Stimulated activated CD4-positive, alpha-beta T cell treated with anti-CD3 and anti-CD28 coated beads, Interleukin-12 subunit alpha, Interleukin-12 subunit beta, amount 100 ng/mL, for 4 hours (primary cell): ENCODE measurements around the gene TRIM24.

ENCODE experiments used
- DNase-seq: peaks from one replicate; pipeline ENCODE4 v3.0.0-alpha.2; 2020

Gene TRIM24

GRCh38 chr7:138542183-138542582, 82.1 kb downstream of the TRIM24 start:
- DNase-seq = no peak

GRCh38 chr7:138543739-138544138, 83.7 kb downstream of the TRIM24 start:
- no peak for DNase-seq

GRCh38 chr7:138545123-138545522, 85.1 kb downstream of the TRIM24 start:
- DNase-seq = no peak

DNA sequence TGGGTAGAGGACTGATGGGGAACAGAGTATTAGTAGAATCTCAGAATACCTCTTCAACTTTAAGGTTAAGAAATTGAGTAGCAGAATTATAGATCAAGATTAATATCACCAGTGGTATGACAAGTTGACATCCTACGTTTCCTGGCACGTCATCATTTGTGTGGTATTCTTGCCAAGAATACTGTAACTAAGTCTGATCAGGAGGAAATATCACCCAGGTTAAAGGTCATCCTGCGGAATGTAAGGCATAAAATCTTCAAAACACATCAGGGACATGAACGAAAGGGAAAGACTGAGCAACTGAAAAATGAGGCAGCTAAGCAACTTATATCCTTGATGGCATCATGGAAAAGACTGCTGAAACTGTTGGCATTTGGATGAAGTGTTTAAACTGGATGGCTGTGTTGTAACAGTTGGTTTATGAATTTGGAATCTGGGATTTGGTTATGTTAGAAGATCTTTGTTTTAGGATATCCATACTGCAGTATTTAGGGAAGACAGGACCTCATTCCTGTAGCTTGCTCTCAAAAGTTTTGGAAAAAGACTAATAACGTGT, 86.1 kb downstream of the TRIM24 start:
- no peak for DNase-seq

DNA sequence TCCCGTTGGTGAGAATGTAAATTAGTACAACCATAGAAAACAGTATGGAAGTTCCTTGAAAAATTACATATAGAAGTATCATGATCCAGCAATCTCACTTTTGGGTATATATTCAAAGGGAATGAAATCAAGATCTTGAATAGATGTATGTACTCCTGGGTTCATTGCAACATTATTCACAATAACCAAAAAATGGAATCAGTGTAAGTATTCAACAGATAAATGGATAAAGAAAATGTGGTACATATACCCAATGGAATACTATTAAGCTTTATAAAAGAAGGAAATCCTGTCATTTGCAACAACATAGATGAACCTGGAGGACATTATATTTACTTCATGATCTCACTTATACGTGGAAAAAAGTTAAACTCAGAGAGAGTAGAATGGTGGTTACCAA, 86.8 kb downstream of the TRIM24 start:
- no peak for DNase-seq

DNA sequence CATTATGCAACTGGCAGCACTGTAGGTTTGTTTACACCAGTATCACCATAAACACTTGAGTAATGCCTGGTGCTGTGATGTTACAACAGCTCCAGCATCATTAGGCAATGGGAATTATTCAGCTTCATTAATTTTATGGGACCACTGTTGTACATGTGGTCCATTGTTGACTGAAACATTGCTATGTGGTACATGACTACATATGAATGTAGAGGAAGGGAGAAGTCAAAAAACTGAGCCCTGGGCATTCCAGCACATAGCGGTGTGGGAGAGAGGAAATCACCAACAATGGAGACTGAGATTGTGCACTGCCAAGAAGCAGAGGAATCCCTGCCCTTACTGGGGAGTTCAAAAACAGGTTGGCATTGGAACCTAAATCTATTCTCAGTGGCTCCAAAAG, 89.0 kb downstream of the TRIM24 start:
- no peak for DNase-seq

DNA sequence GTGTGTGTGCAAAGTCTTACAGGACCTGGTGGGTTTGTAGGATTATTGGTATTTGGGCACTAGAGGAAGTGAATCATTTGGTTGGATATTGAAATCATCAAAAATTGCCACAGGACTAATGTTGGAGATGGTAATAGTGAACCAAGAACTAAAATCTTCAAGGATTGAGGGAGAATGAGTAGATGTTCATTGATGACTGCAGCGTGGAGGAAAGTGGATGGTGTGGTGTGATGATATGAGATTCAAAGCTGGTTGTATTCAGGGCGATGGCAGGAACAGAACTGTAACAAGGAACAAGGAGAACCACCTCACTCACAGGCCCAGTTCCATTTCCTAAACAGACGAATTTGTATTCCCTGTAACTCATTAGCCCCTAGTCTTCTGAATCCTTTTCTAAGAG, 90.3 kb downstream of the TRIM24 start:
- no peak for DNase-seq

DNA sequence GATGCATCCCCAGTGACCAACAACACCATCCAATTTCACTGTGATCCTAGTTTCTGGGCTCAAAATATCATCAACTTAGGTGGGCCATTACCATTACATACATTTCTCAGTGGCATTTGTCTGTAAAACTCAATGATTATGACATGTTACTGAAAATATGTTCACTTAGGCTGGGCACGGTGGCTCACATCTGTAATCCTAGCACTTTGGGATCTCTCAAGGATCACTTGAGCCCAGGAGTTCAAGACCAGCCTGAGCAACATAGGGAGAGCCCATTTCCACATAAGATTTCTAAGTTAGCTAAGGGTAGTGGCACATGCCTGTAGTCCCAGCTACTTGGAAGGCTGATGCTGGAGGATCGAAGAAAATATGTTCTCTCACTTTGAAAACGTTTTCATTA, 91.0 kb downstream of the TRIM24 start:
- DNase-seq = no peak

DNA sequence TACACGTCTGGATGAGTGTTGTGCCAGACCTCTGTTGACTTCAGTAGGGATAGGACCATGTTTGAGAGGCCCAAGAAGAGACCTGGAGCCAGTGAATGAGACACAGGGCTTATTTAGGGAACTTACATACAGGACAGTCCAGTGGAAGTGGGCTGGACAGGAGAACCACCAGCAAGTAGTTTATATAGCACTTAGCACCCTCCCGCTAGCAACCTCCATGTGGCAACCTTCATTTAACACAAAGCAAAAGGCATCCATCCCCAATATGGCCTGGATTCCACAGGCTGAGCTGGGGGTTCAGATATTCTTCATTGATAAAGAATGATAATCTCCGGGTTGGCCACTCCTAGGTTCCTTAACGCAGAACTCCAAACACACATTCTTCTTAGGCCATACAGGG, 93.7 kb downstream of the TRIM24 start:
- no peak for DNase-seq

- no peak for DNase-seq
Measured at GRCh38 chr7:138554674-138555073, 94.6 kb downstream of the TRIM24 start.

- no peak for DNase-seq
Measured at GRCh38 chr7:138555684-138556083, 95.6 kb downstream of the TRIM24 start.

GRCh38 chr7:138556771-138557484, 96.9 kb downstream of the TRIM24 start:
- no peak for DNase-seq

- DNase-seq = no peak
Measured at GRCh38 chr7:138559448-138559847, 99.4 kb downstream of the TRIM24 start.

- DNase-seq = no peak
Measured at GRCh38 chr7:138563808-138564207, 103.7 kb downstream of the TRIM24 start.

GRCh38 chr7:138564365-138564764, 104.3 kb downstream of the TRIM24 start:
- DNase-seq = no peak

- DNase-seq = no peak
Measured at GRCh38 chr7:138565071-138565450, 105.0 kb downstream of the TRIM24 start.

DNA sequence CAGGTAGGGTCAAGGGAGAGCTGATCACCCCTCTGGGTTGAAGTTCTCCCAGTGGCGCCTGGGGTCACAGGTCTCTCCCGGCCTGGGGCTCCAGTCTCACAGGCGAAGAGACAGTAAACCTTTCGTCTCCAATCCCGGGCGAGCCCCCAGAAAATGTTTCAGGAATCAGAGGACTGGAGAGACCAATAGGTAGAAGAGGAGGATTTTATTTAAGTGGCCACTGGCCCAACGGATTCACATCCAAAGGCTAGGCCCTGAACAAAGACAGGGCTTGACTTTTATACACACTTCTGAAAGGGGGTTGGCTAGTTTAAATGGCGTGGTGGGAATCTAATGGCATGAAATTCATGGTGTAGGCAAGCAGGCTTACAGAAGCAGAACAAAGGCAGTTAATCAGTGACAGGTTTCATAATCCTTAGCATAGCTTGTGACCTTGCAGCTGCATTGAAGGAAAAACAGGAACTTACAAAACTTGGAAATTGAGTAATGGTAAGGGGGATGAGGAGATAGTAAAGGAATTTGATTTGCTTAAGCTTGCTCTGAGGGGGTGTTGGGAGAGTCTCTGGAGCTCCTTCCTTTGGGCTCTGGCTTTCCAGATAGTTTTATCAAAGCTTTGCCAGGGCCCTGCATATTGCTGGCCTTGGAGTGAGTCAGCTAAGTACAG, 105.5 kb downstream of the TRIM24 start:
- no peak for DNase-seq

DNA sequence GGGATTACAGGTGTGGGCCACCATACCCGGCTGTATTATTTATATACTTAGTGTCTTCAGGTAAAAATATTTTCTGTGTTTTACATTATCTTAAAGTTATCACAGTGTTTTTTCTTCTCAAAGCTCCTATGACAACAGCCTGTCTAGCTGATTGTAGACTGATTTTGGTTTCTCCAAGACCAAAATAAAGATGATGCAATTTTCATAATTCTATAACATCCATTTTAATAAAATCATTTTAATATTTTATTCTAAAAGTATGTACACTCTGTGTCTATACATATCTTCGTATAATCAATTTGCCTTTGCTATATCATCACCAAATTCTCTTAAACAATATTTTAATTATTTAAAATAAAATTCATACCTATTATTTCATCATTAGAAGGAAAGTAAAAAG, 108.6 kb downstream of the TRIM24 start:
- DNase-seq = no peak

DNA sequence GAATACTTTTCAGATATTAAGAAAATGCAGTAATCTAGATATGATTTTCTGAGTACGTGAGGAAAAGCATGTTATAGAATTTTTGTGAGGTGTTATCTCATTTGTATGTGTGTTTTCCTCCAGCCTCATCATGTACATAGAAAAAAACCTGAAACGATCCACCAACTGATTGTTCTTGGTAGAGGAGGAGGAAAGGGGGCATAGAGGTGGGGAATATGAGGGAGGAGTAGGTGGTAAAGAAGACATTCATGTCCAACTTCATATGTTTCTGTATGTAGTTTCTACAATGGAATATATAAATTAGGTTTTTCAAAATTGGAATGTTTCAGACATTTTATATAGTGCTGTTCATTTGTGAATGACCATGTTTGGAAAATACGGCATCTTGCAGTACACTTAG, 109.4 kb downstream of the TRIM24 start:
- DNase-seq = no peak

DNA sequence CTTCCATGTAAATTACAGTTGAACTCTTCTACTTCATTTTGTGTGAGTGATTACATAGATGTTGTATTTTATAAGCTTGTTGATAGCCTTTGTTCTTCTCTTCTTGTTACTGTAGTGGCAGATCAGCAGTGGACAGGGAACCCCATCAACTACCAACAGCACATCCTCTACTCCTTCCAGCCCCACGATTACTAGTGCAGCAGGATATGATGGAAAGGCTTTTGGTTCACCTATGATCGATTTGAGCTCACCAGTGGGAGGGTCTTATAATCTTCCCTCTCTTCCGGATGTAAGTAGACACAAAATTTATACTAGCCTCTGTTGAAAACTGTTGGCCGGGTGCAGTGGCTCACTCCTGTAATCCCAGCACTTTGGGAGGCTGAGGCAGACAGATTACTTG, 110.7 kb downstream of the TRIM24 start:
- no peak for DNase-seq

GRCh38 chr7:138573741-138574140, 113.7 kb downstream of the TRIM24 start:
- no peak for DNase-seq

GRCh38 chr7:138575897-138576428, 115.9 kb downstream of the TRIM24 start:
- DNase-seq = no peak

DNA sequence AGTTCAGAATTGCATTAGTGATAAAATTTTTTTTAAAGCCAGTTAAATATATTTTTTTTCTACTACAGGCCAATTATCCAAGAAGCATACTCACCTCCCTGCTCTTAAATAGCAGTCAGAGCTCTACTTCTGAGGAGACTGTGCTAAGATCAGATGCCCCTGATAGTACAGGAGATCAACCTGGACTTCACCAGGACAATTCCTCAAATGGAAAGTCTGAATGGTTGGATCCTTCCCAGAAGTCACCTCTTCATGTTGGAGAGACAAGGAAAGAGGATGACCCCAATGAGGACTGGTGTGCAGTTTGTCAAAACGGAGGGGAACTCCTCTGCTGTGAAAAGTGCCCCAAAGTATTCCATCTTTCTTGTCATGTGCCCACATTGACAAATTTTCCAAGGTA, 119.1 kb downstream of the TRIM24 start:
- DNase-seq = no peak

GRCh38 chr7:138579671-138580070, 119.6 kb downstream of the TRIM24 start:
- DNase-seq = no peak
